Measurements from ENCODE around the gene C4BPB. TPM values are rescaled to one million over a fixed set of nuclear protein-coding genes. Genes with fewer than 3 reads are reported as not detected.
A peak's percentile ranks its signal among the peaks of the same experiment; 100 is the strongest.

Gene C4BPB
- total and polyA plus RNA-seq, 2 of the 13 experiments (the other 11 are each of a cell fraction or from before 2014, with no cell fraction given), result 155 to 266 TPM

GRCh38 chr1:207050480-207051190, 38.0 kb upstream of the C4BPB start (continued):
- TF ChIP-seq GMEB2 (CRISPR knock-in tag; IDR thresholded peaks at IDR 0.05; ENCODE audit: low read depth) (no peak), ZMYM3 (CRISPR knock-in tag; IDR thresholded peaks at IDR 0.05) (no peak), ZNF232 (CRISPR knock-in tag; IDR thresholded peaks at IDR 0.05; ENCODE audit: borderline replicate concordance) (no peak; the same call in 1 of the 2 replicates), ZNF383 (CRISPR knock-in tag; IDR thresholded peaks at IDR 0.05; ENCODE audit: borderline replicate concordance) (0 out of 2 replicates have a peak, but pooled peaks have one; percentile 31), ZNF10 (CRISPR knock-in tag; IDR thresholded peaks at IDR 0.05; ENCODE audit: borderline replicate concordance, low read depth) (no peak), ETV5 (CRISPR knock-in tag; IDR thresholded peaks at IDR 0.05; ENCODE audit: borderline replicate concordance) (no peak), ZNF572 (CRISPR knock-in tag; IDR thresholded peaks at IDR 0.05) (peak; percentile 71; the same call in 1 of the 2 replicates), CC2D1A (CRISPR knock-in tag; IDR thresholded peaks at IDR 0.05) (no peak), AGO1 (IDR thresholded peaks at IDR 0.05; ENCODE audit: low read depth, low read length, poor library complexity, severe bottlenecking) (peak; percentile 68), CSRNP1 (CRISPR knock-in tag; IDR thresholded peaks at IDR 0.05) (peak; percentile 69; the same call in 1 of the 2 replicates), ZNF547 (CRISPR knock-in tag; IDR thresholded peaks at IDR 0.05) (peak; percentile 34), ZNF816 (CRISPR knock-in tag; IDR thresholded peaks at IDR 0.05; ENCODE audit: borderline replicate concordance) (peak; percentile 40; the same call in 1 of the 2 replicates), TEAD3 (CRISPR knock-in tag; optimal IDR thresholded peaks at IDR 0.05; ENCODE audit: borderline replicate concordance) (no peak), PAF1 (CRISPR knock-in tag; IDR thresholded peaks at IDR 0.05) (no peak), ZNF276 (CRISPR knock-in tag; IDR thresholded peaks at IDR 0.05; ENCODE audit: low read depth) (no peak), E2F5 (CRISPR knock-in tag; conservative IDR thresholded peaks at IDR 0.05) (no peak), ZBTB38 (CRISPR knock-in tag; IDR thresholded peaks at IDR 0.05) (no peak), ZNF691 (CRISPR knock-in tag; IDR thresholded peaks at IDR 0.05; ENCODE audit: borderline replicate concordance, low read depth) (peak; percentile 61; the same call in 1 of the 2 replicates)
